Sigmoid colon (tissue), 7 donors: Measurements from ENCODE around the gene FGF12. TPM values are rescaled to one million over a fixed set of nuclear protein-coding genes. Genes with fewer than 3 reads are reported as not detected.

Experiments
- DNase-seq: peaks from one replicate; pipeline ENCODE4 v3.0.0-alpha.2; 2019
- H3K27ac ChIP-seq, 4 donors: fragments of 200-600 bp; sonication (generic); one replicate each; pipeline ENCODE4 v1.5.1; 2016 to 2019; ENCODE audit warnings: mild to moderate bottlenecking in 1 of 4
- H3K27me3 ChIP-seq, 3 donors: fragments of 200-600 bp; sonication (generic); one replicate each; pipeline ENCODE4 v1.5.1; 2019; ENCODE audit warnings: mild to moderate bottlenecking in 1 of 3
- H3K36me3 ChIP-seq, 4 donors: fragments of 200-600 bp; sonication (generic); one replicate each; pipeline ENCODE4 v1.5.1; 2016 to 2019
- H3K4me1 ChIP-seq, 4 donors: fragments of 200-600 bp; sonication (generic); one replicate each; pipeline ENCODE4 v1.5.1; 2017 to 2019
- H3K4me3 ChIP-seq, 4 donors: fragments of 200-600 bp; sonication (generic); one replicate each; pipeline ENCODE4 v1.5.1; 2017 to 2019; ENCODE audit warnings: mild to moderate bottlenecking in 2 of 4, moderate library complexity in 1 of 4
- H3K9me3 ChIP-seq, 4 donors: fragments of 200-600 bp in 3 of 4; sonication (generic) in 3 of 4; one replicate each; pipeline versions ENCODE4 v1.5.1 to v1.6.1; 2013 to 2019
- EP300 ChIP-seq, 4 donors: sonication (generic); formaldehyde crosslinking; IDR thresholded peaks; one replicate each; pipeline ENCODE4 v1.6.1; 2017; ENCODE audit warnings: antibody characterized with exemption in 4 of 4
- POLR2A ChIP-seq, 2 donors: fragments of 450-650 bp; IDR thresholded peaks; one replicate each; pipeline ENCODE4 v1.6.1; 2016; ENCODE audit warnings: antibody characterized with exemption in 2 of 2, mild to moderate bottlenecking in 2 of 2, moderate library complexity in 2 of 2
- POLR2AphosphoS5 ChIP-seq, 4 donors: sonication (generic); formaldehyde crosslinking; IDR thresholded peaks; one replicate each; pipeline ENCODE4 v1.6.1; 2017; ENCODE audit warnings: antibody characterized with exemption in 4 of 4
- WGBS, 2 donors: extraction: QIAGEN DNeasy Blood & Tissue Kit; methylation state at CpG; one replicate each; pipeline ENCODE4 v1.1.7; 2013; 5-methylcytosine and 5-hydroxymethylcytosine counted together
- intact Hi-C: fragments of 100-400 bp; cut with DNase I; formaldehyde crosslinking; loops from one replicate; pipeline ENCODE4 v1.15.1; 2023
- polyA plus RNA-seq, 3 donors: library from polyadenylated mRNA; stranded (reverse); fragments of 200-250 nt; gene quantifications; one replicate each; pipeline ENCODE4 v1.2.3, GENCODE V29; 2013
- total RNA-seq, 4 donors: library from RNA; depleted of rRNA; stranded (reverse); fragments of >200 nt; gene quantifications; one replicate each; pipeline ENCODE4 v1.1.0, GENCODE V29; 2016
- TF ChIP-seq, protein P1 (sequence below), 4 experiments: fragments of 450-650 bp in 3 of 4; fragments of 200-600 bp in 1 of 4; IDR thresholded peaks; one replicate each; pipeline ENCODE4 v1.5.1; 2016 to 2019; ENCODE audit warnings: antibody characterized with exemption in 4 of 4, mild to moderate bottlenecking in 3 of 4, moderate library complexity in 2 of 4
- donor health status: healthy with polysubstance abuse.
- donor health status: Bipolar disorder and iron deficiency.
- donor health status: healthy.

FGF12 gene
- total and polyA plus RNA-seq, 7 donors = 0.32 to 7.8 (median 1.8) TPM

DNA sequence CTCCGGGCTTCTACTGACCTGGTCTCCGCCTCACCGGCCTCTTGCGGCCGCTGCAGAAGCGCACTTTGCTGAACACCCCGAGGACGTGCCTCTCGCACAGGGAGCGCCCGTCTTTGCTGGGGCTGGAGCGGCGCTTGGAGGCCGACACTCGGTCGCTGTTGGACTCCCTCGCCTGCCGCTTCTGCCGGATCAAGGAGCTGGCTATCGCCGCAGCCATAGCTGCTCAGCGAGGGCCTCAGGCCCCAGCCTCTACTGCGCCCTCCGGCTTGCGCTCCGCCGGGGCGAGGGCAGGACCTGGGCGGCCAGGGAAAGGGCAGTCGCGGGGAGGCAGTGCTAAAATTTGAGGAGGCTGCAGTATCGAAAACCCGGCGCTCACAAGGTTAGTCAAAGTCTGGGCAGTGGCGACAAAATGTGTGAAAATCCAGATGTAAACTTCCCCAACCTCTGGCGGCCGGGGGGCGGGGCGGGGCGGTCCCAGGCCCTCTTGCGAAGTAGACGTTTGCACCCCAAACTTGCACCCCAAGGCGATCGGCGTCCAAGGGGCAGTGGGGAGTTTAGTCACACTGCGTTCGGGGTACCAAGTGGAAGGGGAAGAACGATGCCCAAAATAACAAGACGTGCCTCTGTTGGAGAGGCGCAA is 319.2 kb downstream of the FGF12 start:
- no peaks in the 10 kb centered on the region for H3K36me3 ChIP-seq
- H3K27me3 ChIP-seq = peaks cover 9 to 36% (median 15%) of the 10 kb centered on the region in 3 donors
- H3K27ac ChIP-seq = peak overlapping the region in 1 of 4 donors; percentile 84
- TF ChIP-seq, protein P1, sequence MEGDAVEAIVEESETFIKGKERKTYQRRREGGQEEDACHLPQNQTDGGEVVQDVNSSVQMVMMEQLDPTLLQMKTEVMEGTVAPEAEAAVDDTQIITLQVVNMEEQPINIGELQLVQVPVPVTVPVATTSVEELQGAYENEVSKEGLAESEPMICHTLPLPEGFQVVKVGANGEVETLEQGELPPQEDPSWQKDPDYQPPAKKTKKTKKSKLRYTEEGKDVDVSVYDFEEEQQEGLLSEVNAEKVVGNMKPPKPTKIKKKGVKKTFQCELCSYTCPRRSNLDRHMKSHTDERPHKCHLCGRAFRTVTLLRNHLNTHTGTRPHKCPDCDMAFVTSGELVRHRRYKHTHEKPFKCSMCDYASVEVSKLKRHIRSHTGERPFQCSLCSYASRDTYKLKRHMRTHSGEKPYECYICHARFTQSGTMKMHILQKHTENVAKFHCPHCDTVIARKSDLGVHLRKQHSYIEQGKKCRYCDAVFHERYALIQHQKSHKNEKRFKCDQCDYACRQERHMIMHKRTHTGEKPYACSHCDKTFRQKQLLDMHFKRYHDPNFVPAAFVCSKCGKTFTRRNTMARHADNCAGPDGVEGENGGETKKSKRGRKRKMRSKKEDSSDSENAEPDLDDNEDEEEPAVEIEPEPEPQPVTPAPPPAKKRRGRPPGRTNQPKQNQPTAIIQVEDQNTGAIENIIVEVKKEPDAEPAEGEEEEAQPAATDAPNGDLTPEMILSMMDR (IDR thresholded peaks at IDR 0.05) = no peak
- TF ChIP-seq POLR2AphosphoS5 (IDR thresholded peaks at IDR 0.05) = no peak
- TF ChIP-seq EP300 (IDR thresholded peaks at IDR 0.05) = no peak
- no peak for TF ChIP-seq POLR2A (IDR thresholded peaks at IDR 0.05)
- peak overlapping the region; percentile 6 to 57 (median 49) for H3K4me3 ChIP-seq
- no peaks in the 10 kb centered on the region for H3K9me3 ChIP-seq
- 4 to 17% methylated on average over 50 of the region's 50 CpGs for WGBS, 2 donors
- peak; percentile 64 for DNase-seq
- H3K4me1 ChIP-seq = peaks cover 0 to 26% (median 17%) of the 10 kb centered on the region in 4 donors
- intact Hi-C loops = no loop called here

DNA sequence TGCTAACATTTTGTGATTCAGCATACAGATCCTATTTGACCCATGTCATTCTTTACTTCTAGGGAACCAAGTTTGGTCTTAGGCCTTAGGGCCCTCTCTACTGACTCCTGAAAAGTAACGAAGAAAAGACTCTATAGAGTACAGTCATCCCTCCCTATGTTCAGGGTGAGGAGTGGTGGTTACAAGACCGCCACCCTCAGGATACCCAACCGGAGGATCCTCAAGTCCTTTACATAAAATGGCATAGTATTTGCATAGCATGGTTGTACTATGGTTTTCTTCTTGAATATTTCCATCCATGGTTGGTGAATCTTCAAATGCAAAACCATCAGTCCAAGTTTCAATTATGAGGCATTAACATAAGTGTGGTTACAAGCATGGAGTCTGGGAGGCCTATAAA is 327.6 kb downstream of the FGF12 start:
- Histone ChIP-seq H3K4me3 (no peak overlapping the region), H3K4me1 (no peaks in the 10 kb centered on the region), H3K27me3 (no peaks in the 10 kb centered on the region), H3K27ac (no peak overlapping the region), H3K9me3 (no peaks in the 10 kb centered on the region), H3K36me3 (no peaks in the 10 kb centered on the region)
- intact Hi-C loops = no loop called here
- DNase-seq = no peak
- WGBS, 2 donors = 86 to 92% methylated on average over 3 of the region's 3 CpGs
- TF ChIP-seq, protein P1 (IDR thresholded peaks at IDR 0.05) = no peak
- no peak for TF ChIP-seq POLR2AphosphoS5 (IDR thresholded peaks at IDR 0.05)
- no peak for TF ChIP-seq EP300 (IDR thresholded peaks at IDR 0.05)
- TF ChIP-seq POLR2A (IDR thresholded peaks at IDR 0.05) = no peak

DNA sequence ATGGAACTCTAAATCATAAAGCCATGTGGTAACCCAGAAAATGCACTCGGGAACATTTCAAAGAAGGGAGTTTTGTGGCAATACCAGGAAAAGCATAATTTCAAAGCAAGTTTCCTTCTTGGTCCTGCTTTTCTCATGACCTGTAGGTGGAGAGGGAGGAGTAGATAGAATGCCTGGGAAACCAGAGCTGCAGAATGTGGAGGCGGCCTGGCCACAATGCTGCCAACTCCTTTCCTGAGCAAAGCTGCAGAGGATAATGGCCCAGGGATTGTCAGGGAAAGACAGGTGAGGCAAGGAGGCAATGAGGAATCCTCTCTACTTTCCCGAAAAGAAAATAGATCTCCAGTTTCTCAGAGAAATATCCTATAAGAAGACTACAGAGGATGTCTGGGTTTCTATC is 330.3 kb downstream of the FGF12 start:
- TF ChIP-seq EP300 (IDR thresholded peaks at IDR 0.05) (no peak), POLR2A (IDR thresholded peaks at IDR 0.05) (no peak), POLR2AphosphoS5 (IDR thresholded peaks at IDR 0.05) (no peak)
- TF ChIP-seq, protein P1 (IDR thresholded peaks at IDR 0.05) = no peak
- WGBS, 2 donors = 92% methylated on average over 3 of the region's 3 CpGs
- H3K27me3 ChIP-seq = no peaks in the 10 kb centered on the region
- H3K9me3 ChIP-seq = no peaks in the 10 kb centered on the region
- intact Hi-C loops = no loop called here
- H3K4me3 ChIP-seq = no peak overlapping the region
- no peak overlapping the region for H3K27ac ChIP-seq
- no peaks in the 10 kb centered on the region for H3K4me1 ChIP-seq
- H3K36me3 ChIP-seq = no peaks in the 10 kb centered on the region
- no peak for DNase-seq

DNA sequence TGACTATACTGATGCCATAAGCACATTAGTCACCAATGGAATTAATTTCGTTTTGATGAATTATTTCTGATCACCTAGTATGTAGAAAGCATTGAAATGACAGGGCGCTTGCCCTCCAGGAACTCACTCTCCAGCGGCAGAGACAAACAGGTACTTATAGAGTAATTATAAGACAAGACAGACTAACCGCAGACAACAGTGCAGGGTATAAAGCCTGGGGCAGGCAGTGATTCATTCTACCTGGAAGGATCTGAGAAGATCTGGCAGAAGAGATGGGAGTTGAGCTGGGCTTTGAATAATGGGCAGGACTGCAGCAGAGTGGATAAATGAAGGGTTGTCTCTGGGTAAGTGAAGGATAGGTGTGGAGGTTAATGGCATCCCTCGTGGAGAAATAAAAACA is 331.8 kb downstream of the FGF12 start:
- TF ChIP-seq, protein P1 (IDR thresholded peaks at IDR 0.05) = no peak
- no peak for TF ChIP-seq EP300 (IDR thresholded peaks at IDR 0.05)
- TF ChIP-seq POLR2AphosphoS5 (IDR thresholded peaks at IDR 0.05) = no peak
- no peak for TF ChIP-seq POLR2A (IDR thresholded peaks at IDR 0.05)
- intact Hi-C loops = no loop called here

DNA sequence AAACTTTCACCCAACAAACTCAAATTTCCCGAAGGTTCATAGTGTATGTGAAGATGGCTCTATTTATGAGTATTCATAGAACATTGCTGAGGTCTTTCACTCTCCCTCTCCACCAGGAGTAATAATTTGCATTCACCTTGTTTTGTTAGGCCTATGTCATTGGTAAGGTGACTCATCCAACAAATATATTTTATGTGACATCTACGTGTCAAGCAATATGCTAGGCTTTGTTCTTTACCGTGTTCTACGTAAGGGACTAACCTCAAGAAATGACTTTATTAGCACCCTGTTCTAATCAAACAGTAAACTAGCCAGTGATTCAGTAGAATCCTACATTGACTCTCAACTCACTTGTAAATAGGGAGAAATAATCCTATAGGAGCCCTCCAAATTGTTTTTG is 334.4 kb downstream of the FGF12 start:
- Histone ChIP-seq H3K4me3 (no peak overlapping the region), H3K9me3 (no peaks in the 10 kb centered on the region), H3K27me3 (no peaks in the 10 kb centered on the region), H3K27ac (no peak overlapping the region), H3K4me1 (no peaks in the 10 kb centered on the region), H3K36me3 (no peaks in the 10 kb centered on the region)
- no peak for DNase-seq
- 64 to 76% methylated on average over 4 of the region's 4 CpGs for WGBS, 2 donors
- intact Hi-C loops = no loop called here
- TF ChIP-seq POLR2AphosphoS5 (IDR thresholded peaks at IDR 0.05) (no peak), EP300 (IDR thresholded peaks at IDR 0.05) (no peak)
- TF ChIP-seq, protein P1 (IDR thresholded peaks at IDR 0.05) = no peak

More for the DNA sequence above, 331.8 kb downstream of the FGF12 start:
- Histone ChIP-seq H3K9me3 (no peaks in the 10 kb centered on the region), H3K4me3 (no peak overlapping the region), H3K4me1 (no peaks in the 10 kb centered on the region), H3K27me3 (no peaks in the 10 kb centered on the region), H3K27ac (no peak overlapping the region), H3K36me3 (no peaks in the 10 kb centered on the region)
- no peak for DNase-seq
- WGBS, 2 donors = 74 to 85% methylated on average over 5 of the region's 5 CpGs
